HG03378 (cell line): ENCODE data around the gene SLC1A2.

Source experiments
- ATAC-seq: cut with Tn5 transposase; IDR thresholded peaks from one replicate; pipeline ENCODE4 v1.9.1; 2021; ENCODE audit warnings: mild to moderate bottlenecking, moderate library complexity; ENCODE audit not compliant: unreplicated experiment

SLC1A2 gene

DNA sequence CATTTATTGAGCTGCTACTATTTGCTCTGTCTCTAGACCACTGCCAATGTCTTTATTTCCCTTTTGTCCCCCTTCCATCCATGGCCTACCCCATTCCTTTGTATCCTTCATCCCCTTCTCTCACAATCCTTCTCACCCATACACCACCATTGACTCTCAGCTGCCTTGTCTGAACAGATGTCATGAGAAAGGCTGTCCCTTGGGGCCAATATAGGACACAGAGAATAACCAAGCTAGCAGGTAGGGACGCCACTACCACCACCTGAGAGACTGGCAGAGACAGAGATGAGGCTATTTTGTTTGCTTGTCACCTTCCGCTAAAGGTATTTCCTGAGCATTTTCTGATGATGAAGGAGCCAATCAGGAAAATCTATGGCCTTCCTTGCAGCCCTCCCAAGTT lies 141.5 kb downstream of the SLC1A2 start:
- no peak for ATAC-seq

DNA sequence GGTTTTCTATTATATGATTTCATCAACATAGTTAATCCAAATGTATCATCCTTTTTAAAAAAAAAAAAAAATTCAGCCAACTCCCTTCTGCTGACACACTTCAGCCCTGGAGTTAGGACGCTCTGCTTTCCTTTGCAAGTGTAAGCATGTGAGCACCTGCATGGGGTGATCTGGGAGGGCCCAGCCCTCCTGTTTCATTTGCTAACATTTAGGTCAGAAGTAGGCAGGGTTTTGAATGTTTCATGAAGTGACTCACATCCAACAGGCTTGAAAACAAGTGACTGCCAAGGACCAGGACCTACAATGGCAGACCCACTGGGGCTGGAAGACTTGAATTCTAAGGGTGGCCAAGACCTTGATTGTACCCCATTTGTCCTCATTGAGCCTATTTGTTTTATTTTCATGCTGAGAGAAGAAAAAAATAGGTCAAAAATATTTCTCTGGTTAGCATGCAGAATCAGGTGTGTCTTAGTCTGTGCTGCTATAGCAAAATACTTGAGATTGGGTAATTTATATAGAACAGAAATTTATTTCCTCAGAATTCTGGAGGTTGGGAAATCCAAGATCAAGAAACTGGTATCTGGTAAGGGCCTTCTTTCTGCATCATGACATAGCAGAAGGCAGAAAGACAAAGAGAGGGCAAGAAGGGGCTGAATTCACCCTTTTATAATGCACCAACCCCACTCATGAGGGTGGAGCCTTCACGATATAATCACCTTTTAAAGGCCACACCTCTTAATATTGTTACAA lies 142.8 kb downstream of the SLC1A2 start:
- no peak for ATAC-seq

DNA sequence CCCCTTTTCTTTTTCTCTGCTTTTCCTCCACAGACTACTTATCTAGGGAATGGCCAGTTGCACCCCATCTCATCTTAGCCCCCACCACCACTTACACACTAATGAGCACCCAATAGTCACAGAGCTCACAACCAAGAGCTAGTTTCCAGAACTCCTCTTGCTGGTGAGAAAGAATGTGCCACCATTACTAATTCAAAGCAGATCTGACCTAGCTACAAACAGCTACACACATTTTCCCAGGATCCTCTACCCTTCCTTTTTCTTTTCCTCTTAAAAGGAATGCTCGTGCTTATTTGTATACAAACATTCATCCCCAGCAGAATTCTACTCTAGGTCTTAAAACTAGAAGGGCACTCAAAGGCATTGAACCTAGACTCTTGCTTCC lies 143.6 kb downstream of the SLC1A2 start:
- ATAC-seq: no peak

DNA sequence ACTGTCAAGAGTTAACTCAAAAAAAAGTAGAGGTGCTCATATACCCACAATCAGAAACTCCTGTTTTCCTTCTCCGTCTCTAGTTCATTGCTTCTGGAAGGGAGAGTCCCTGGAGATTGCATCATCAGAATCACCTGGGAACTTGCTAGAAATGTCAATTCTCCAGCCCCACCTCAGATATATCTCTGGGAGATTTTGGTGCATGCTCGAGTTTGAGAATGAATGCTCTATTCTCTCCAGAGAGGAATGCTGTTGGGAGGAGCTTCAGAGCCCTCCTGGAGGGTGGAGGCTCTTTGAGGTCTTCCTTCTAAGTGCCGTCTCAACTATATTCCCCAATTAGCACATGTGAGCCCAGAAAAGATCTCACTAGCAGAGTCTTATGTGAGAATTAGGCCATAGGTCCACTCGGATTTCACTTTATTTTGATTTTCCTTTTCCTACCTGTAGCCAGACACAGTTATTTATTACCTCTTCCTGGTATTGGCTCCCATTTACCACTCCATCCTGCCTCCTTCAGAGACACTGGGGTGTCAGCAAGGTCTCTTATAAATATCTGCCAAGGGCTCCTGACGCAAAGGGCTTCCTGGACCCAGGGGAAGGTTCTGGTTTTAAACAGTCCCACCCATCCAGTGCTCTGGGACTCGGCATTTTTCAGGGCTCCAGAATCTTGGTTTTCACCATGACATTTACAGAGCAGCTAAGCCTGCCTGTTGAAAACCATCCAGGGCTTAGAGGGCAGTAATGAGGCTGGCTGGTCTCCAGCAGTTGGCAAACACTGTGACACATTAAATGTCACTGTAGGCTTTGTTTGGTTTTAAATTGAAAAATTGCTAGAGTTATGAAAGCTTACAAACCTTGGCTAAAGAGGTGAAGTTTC lies 144.2 kb downstream of the SLC1A2 start:
- ATAC-seq: no peak

DNA sequence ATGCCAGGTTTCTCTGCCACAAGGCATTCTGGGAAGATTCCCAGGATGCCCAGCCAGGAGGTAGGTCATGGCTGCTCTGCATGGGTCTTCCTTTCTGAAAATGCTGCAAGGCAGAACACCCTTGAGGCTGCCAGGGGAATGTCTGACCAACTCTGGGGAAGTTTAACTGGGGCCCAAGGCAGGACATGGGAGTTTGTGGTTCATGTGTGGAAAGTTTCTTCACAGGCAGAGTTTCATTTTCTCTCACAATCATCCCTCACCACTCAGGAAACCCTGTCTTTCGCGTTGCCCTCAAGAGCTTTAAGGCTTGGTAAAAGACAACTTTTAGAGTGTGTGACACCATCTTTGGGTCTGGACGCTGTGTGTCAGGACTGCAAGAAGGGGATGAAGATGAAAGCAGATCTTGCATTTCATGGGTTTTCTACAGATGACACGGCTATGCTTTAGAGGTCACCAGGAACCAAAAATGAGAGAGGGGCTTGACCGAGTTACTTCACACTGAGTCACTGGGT lies 146.9 kb downstream of the SLC1A2 start:
- ATAC-seq: peak; percentile 97

DNA sequence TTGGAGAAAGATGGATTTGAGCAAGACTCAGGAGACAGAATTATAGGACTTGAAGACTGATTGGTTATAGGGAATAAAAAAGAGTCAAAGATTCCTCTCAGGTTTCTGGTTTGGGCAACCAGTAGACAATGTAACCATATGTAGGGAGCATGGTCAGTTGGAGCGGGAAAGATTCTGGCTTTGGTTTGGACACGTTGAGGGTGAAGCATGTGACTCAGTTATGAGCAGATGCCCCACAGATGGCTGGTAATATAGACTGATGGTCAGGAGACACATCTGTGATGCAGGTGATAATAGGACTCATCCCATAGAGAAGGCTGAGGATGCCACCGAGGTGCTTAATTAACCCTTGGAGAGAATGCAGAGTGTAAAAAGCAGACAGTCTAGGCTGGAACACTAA lies 148.3 kb downstream of the SLC1A2 start:
- ATAC-seq: no peak

DNA sequence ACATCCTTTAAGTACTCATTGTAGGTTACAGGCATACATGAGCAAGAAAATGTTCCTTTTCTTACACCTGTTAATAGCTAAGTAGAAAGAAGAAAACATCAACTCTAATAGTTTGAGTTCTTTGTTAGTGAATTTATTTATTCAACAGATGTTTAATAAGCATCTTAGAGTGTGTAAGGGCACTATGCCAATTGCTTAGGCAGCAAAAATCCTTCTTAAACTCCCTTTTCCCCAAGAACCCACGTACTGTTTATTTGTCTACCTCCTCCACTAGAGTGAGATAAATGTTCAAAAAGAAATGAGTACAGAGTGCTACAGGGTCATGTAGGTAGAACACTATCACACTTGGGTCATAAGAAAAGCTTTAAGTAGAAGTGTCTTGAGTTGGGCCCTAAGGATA lies 149.0 kb downstream of the SLC1A2 start:
- ATAC-seq: no peak

DNA sequence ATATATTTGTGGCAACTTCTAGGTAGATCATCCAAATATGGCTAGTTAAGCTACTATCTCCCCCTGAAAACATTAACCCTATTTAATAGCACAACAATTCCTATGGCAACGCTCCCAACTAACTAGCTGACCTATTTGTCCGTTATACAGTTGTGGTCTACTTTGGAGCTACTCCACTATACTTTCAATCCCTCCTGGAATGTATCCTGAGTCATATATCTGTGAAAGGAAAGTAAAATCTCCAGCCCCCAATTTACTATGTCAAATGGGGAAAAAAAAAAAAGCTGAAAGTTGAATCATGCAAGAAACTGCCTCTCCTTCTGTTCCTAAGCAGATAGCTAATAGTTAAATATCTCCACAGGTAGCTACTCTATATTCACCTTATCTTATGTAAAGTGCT lies 151.9 kb downstream of the SLC1A2 start:
- no peak for ATAC-seq

DNA sequence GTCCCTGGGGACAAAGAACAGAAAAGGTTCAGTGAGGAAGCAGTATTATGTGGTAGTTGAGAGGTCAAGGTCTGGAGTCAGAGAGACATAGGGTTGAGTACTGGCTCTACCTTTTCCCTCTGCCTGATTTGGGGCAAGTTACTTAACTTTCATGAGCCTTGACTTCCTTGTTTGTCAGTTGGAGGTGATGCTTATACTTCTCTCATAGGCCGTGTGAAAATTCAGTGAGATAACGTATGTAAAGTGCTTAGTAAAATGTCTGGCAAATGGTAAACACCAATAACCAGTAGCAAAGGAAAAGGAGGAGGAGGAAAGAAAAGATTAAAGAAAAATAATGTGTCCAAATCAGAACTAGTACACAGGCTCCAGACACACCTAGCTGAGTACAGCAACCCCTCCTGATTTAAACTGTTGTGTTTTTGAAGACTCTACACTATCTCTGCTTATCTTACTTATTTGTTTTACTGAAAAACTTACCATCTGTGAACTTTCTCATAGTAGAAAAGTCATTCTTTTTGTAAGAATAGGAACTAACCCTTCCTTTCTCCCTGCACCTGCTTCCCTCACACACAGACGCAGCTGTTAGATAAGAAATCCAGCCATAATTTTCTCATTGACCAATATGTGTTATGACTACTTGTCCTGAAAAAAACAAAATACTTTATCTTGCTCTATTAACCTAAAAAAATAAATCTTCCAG lies 153.5 kb downstream of the SLC1A2 start:
- ATAC-seq: no peak

DNA sequence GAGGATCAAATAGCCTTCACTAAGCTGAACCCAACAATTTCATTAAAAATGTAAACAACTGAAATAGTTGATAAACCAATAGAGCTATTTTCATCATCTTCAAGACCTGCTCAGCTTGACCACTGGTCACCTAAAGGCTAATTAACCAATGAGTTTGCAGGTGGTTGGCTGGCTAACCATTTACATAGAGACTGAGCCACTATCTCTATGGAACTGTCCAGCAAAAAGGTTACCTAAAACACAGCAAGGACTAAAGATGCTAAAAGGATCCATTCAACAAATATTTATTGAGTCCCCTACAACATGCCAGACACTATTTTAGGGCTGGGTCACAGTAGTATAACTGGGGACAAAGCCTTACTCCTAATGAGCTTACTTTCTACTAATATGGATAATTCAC lies 156.6 kb downstream of the SLC1A2 start:
- no peak for ATAC-seq

DNA sequence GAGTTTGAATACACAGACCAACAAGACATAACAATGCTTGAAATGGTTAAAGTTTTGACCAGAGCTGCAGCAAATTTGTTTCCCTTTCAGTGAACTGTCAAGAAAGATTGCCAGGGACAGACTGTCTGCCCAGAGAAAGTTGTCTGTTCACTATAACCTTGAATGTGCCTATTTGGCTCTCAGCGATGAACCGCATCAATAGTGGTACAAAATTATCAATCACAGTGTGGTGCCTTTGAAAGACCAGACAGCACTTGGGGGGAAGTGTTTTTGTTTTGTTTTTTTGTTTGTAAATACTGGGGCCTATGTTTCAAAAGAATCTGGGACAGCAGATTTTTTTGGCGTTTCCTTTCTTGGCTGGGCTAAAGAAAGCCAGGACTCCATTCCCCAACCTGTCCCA lies 157.3 kb downstream of the SLC1A2 start:
- ATAC-seq: no peak

DNA sequence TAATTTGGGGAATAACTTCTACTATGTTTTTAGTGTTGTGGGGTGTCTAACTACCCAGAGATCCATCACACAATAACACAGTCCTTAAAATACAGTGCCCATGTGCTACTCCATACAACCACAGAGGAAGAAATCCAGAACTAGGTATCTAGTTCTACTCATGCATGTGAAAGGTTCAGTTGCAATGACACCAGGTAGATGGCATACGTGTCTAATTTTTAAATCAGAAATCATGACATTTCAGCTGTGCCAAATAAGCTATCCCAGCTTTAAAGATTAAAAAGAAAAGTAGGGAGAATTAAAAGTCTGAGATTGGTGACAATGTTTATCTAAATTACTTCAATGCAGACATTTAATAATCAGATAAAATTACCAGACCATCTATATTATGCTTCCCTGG lies 158.2 kb downstream of the SLC1A2 start:
- no peak for ATAC-seq

DNA sequence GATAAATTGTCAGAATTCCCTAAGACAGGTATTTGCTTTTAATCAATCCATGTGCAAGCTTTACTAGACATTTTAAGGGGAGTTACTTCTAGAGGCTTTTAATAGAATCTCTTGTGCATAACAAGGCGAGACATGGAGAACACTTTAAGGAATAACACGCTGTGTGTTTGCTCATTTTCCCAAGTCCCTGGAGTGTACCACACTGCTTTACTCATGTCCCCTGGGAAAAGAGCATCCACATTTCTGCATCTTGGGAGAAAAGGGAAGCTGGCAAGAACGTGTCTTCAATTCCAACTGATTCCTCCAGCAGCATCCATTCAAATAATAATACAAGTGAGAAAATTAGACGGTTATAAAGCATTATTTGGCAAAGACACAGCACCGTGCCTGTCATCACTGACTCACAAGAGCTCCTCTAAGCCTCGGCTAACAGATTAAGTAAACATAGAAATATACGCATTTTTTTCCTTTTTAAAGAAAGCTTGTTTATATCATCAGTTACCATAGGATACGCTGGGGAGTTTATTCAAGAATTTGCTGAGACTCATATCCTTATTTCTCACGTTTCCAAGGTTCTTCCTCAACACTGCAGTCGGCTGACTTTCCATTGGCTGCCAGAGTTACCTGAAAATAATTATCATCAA lies 158.9 kb downstream of the SLC1A2 start:
- no peak for ATAC-seq

DNA sequence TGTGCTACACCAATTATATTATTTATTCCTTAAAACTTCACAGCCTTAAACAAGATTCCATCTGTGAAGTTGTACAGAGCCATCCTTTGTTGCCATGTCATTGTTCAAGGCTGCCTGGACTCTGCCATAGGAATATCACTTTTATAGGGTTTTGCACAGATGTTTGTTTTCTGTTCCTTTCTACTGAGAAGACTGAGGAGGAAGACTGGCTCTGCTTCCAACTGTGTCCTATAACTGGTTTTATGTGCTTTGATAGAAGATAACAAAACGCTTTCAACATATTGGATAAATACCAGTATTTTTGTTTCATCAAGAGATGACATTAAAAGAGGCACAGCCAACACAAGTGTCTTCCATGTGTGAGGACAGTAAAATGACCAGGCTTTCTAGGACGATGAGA lies 159.8 kb downstream of the SLC1A2 start:
- no peak for ATAC-seq

DNA sequence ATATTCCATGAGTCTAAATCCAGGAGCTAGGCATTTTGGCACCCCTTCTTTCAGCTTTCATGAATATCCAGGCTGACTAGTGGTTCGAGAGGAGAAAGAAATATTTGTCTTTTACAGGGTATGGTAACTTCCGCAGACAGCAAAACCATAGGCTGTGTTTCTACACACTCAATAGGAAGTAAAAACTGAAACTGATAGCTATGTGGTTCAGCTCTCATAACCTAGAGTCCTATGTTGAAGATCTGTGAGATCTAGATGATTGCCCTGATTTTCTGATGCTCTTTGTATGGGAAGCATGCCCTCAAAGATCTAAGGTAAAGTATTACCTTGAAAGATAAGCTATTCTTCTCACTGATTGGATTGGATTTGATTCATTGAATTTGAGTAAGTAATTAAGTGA lies 162.1 kb downstream of the SLC1A2 start:
- ATAC-seq: peak; percentile 100

DNA sequence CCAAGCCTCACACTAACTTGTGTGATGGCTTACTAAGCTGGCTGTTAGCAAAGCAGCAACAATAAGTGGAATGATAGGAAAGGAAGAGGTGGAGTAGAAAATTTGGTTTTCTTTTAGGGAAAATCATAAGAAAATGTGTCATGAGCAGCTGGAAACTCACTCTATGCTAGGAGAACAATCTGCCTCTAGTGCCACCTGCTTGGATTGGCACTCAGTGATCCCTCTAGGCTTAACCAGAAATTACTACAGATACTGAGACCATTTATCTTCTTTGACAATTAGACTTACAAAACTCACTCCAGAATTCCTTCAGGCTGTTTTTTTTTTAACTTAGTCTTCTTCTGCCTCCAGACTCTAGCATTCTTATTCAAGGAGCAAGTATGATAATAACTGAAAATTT lies 163.1 kb downstream of the SLC1A2 start:
- ATAC-seq: no peak

DNA sequence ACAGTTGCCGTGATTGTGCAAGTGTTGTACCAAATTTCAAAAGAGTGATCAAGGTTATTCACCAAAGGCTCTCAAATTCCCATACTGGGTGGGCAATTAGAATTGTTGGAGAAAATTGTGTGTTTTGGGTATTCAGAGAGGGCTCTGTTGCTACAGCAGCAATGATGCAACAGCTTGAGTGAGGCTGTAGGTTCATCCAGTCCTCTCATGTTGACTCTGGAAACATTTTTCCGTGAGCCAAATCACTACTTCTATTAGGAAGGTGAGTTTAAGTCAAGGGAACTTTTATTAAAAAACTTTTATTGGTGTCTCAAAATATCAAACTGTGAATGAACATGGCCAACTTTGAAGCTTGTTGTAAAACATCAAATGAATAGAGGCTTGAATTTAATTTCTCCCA lies 163.8 kb downstream of the SLC1A2 start:
- ATAC-seq: no peak

DNA sequence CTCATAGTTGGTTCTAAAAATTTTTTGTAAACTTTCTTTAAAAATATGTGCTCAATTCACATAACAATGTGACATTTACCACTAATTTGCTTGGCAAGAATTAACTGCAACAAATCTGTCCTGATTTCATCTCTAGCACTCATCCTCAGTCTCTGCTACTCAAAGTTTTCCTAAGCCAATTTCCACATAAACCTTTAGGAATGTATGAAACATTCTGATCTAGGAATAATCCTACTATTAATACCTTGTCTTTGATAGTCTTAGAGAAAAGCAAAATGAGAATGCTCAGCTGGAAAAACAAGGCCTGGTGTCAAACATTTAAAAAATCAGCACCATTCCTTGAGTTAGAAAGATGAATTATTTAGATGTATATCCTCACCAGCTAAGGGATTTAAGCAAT lies 166.1 kb downstream of the SLC1A2 start:
- ATAC-seq: no peak

DNA sequence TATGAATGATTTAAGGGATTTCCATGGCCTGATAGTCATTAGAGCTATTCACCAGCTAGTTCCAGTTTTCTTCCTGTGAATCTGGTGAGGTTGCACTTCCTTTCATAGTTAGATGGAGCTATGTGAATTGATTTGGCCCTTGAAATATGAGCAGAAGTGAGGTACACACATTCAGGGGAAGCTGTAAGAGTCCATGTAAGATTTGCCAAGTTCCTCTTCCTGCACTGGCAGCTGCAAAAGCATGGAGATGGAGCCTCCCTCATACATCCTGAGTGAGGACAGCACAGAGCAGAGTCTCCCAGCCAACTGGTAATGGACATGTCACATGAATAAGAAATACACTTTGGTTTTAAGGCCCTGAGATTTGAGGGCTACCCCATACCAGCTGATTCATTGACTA lies 168.7 kb downstream of the SLC1A2 start:
- no peak for ATAC-seq

DNA sequence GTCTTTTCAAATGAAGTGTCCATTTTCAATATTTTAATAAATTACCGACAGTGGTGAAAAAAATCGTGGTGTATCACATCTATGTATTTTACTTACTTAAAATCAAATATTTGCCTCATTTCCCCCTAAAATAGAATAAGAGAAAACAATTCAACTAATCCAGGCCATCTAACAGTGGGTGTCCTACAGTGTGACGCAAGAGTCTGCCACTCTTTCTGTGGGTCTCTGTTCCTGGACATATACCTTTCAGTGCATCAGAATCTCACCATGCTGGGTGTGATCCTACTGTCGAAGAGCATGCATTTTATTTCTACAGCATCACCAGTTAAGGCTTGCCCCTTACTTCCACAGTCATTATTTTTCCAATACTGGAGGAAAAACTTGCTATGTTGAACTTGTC lies 169.2 kb downstream of the SLC1A2 start:
- ATAC-seq: no peak
